ENCODE measurements around the gene HENMT1.

The HENMT1 gene

DNA sequence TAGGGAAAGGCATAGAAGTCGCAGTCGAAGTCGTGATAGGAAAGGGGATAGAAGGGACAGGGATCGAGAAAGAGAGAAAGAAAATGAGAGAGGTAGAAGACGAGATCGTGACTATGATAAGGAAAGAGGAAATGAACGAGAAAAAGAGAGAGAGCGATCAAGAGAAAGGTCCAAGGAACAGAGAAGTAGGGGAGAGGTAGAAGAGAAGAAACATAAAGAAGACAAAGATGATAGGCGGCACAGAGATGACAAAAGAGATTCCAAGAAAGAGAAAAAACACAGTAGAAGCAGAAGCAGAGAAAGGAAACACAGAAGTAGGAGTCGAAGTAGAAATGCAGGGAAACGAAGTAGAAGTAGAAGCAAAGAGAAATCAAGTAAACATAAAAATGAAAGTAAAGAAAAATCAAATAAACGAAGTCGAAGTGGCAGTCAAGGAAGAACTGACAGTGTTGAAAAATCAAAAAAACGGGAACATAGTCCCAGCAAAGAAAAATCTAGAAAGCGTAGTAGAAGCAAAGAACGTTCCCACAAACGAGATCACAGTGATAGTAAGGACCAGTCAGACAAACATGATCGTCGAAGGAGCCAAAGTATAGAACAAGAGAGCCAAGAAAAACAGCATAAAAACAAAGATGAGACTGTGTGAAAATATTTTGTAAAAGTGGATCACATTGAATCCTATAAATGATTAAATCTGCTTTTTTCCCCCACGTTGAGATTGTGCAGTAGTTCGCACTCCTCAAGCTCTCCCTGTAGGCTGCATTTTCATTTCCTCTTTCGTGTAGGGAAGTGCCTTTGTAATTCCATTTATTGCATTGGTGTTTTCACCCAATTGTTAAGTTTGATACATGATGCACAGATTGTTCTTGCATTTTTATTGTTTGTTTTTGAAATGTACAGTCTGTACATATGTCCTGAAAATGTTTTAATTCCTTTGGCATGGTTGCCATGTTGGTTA is 38.8 kb upstream of the HENMT1 start:
- DNase-seq (ENCODE audit: low spot score) = no peak
- TF ChIP-seq, protein P1, sequence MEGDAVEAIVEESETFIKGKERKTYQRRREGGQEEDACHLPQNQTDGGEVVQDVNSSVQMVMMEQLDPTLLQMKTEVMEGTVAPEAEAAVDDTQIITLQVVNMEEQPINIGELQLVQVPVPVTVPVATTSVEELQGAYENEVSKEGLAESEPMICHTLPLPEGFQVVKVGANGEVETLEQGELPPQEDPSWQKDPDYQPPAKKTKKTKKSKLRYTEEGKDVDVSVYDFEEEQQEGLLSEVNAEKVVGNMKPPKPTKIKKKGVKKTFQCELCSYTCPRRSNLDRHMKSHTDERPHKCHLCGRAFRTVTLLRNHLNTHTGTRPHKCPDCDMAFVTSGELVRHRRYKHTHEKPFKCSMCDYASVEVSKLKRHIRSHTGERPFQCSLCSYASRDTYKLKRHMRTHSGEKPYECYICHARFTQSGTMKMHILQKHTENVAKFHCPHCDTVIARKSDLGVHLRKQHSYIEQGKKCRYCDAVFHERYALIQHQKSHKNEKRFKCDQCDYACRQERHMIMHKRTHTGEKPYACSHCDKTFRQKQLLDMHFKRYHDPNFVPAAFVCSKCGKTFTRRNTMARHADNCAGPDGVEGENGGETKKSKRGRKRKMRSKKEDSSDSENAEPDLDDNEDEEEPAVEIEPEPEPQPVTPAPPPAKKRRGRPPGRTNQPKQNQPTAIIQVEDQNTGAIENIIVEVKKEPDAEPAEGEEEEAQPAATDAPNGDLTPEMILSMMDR (IDR thresholded peaks at IDR 0.05) = no peak
- Histone ChIP-seq H3K27ac (peak overlapping the region in 1 of 2 donors; percentile 42), H3K4me3 (no peak overlapping the region)

DNA sequence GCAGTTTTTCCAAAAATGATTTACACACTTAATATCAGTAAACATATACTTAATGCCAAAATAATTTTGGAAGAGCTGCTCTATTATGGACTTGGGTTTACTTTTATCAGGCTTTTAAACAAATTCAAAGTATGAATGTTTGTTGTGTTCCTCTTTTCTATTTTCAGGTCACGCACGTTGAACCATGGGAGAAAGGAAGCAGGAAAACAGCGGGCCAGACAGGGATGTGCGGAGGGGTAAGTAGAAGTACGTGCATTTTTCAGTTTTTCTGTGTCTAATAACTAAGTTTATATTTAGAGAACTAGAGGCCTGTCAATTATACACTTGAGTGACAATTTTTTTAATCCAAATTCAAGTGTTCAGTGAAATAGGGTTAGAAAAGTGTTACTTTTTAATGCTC is 34.6 kb upstream of the HENMT1 start:
- TF ChIP-seq, protein P1 (IDR thresholded peaks at IDR 0.05) = no peak
- H3K4me3 ChIP-seq = no peak overlapping the region
- DNase-seq (ENCODE audit: low spot score) = no peak
- no peak overlapping the region for H3K27ac ChIP-seq

DNA sequence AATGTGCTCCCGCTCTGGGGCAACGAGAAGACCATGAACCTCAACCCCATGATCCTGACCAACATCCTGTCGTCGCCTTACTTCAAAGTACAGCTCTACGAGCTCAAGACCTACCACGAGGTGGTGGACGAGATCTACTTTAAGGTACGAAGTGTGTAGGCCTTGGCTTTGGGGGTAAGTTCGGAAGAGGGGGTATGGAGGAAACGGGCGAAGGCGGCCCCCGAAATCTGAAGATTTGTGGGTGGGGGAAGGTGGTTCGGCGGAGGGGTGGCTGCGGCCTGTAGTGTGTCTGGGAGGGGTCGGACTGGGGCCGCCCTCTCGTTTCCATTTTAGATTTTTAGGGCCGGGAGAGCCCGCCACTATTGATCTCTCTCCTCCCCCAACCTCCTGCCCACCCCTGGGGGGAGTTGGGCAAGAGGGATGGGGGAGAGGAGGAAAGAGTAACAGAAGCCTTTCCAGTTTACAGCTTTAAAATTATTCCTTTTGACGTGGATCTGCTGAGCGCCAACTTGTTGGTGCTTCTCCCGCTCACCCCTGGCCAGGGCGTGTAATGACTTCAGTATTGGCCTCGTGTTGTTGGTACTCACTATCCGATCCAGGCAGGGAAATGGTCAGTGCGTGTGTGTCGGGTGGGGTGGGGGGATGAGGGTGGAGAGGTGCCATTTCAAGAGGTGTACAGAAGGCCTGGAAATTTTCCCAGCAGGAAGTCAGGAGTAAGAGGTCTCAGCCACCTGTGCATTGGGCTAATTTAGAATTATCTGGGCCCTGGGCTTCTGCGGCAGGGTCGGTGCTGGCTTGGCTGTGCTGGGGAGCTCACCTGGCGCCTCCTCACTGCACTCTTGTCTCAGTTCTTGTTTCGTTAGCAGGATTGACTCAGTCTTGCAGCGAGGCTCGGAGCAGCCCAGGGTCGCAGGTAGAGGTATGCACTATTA is 32.1 kb upstream of the HENMT1 start:
- TF ChIP-seq, protein P1 (IDR thresholded peaks at IDR 0.05) = peak; percentile 22
- peak overlapping the region; percentile 83 to 98 for H3K27ac ChIP-seq
- peak overlapping the region; percentile 84 for H3K4me3 ChIP-seq
- DNase-seq (ENCODE audit: low spot score) = peak; percentile 85

DNA sequence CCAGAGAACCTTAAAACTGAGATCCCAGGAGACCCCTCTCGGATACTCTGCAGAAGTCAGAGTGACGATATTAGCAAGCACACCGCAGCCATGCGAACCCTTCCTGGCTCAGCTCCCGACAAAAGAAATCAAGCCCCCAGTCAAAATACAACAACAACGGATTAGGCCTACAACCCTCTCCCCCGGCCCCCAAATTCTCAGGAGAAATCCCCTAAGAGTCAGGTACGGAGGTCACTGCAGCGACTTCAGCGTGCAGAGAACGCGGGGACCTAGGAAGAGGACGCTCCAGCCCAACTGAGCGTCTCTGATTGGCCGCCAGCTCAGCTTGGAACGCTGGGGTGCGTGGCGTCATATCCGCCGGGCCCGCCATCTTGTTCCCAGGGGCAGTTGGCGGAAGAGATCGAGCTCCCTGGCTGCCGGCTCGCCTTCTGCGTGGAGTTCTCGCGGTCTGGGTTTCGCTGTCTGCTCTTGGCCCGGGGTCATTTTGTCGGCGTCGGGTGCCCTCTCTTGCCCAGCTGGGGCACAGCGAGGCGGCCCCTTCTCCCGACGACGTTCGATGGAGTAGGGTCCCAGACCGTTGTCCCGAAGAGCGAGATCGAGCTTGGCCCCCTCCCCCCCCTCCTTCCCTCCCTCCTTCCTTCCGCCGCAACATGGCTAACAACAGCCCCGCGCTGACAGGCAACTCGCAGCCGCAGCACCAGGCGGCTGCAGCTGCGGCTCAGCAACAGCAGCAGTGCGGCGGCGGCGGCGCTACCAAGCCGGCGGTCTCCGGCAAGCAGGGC is 31.2 kb upstream of the HENMT1 start, which contains the start of gene PRPF38B:
PRPF38B (plus strand) TSS at position 369 of the 782 bp plus-strand sequence; CDS start at position 651, 282 bp downstream.
- TF ChIP-seq, protein P1 (IDR thresholded peaks at IDR 0.05) = no peak
- peak within 1 kb of the TSS; percentile 84 for H3K4me3 ChIP-seq

DNA sequence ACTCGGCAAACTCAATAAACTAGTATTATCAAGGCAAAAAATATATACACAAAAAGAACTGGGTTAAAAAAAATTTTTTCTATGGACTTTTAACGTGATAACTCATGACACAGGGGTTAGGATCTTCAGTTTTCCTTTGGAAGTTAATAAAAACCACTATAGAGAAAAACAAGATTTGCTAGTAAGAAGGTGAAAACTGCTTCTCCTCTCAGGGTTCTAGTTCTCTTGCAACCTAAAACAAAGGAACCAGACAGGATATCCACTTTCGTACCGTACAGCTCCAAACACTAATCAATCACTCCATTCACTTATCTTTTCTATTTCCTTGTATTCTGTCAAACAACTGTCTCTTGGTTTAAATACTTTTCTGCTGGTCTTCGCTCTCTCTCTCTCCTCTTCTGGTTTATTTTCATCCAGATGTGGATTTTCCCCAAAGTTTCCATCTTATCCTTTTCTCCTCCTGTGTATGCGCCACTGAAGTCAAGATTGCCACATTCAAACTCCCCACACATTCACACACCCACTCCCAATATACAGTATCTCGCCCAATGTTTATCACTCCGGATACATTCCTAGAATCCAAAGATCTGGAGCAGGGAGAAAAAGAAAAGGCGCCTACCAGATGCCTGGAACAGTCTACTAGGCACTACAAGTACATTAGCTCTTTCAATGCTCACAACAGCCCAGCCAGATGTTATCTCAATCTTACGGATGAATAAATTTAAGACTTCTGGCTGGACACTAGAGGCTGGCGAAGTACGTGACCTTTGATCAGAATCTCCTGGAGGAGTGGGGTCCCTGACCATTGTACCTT is 30.4 kb upstream of the HENMT1 start:
- TF ChIP-seq, protein P1 (IDR thresholded peaks at IDR 0.05) = no peak
- DNase-seq (ENCODE audit: low spot score) = no peak
- peak overlapping the region; percentile 83 to 98 for H3K27ac ChIP-seq
- H3K4me3 ChIP-seq = peak overlapping the region; percentile 84

More for the DNA sequence above, 31.2 kb upstream of the HENMT1 start, which contains the start of gene PRPF38B:
- peak; percentile 98 for DNase-seq (ENCODE audit: low spot score)
- H3K27ac ChIP-seq = peak within 1 kb of the TSS; percentile 83 to 98
